Activated T-cell treated with anti-CD3 and anti-CD28 coated beads for 1 hour (primary cell): Measurements from ENCODE around the gene E4F1.

Experiments used
- DNase-seq: peaks from one replicate; pipeline ENCODE4 v3.0.0-alpha.2; 2020; ENCODE audit warnings: low read depth

Gene E4F1

GRCh38 chr16:2223221-2223941 lies at the start of gene E4F1:
TSS of gene E4F1 (plus strand) at chr16:2223591. CDS start at chr16:2223614, 23 bp downstream.
- DNase-seq = peak; percentile 97

- no peak for DNase-seq
Measured at GRCh38 chr16:2173916-2174315, 49.5 kb upstream of the E4F1 start.

GRCh38 chr16:2174396-2175131 lies 48.8 kb upstream of the E4F1 start:
- DNase-seq = no peak

GRCh38 chr16:2175454-2175853 lies 47.9 kb upstream of the E4F1 start:
- DNase-seq = no peak

GRCh38 chr16:2176047-2176446 lies 47.3 kb upstream of the E4F1 start:
- no peak for DNase-seq

GRCh38 chr16:2177101-2177500 lies 46.3 kb upstream of the E4F1 start:
- DNase-seq = no peak

GRCh38 chr16:2177561-2177960 lies 45.8 kb upstream of the E4F1 start:
- no peak for DNase-seq

GRCh38 chr16:2178321-2179106 lies 44.9 kb upstream of the E4F1 start:
- no peak for DNase-seq

GRCh38 chr16:2179107-2179501 lies 44.3 kb upstream of the E4F1 start:
- no peak for DNase-seq

GRCh38 chr16:2179576-2179975 lies 43.8 kb upstream of the E4F1 start:
- DNase-seq = no peak

GRCh38 chr16:2180461-2180860 lies 42.9 kb upstream of the E4F1 start:
- DNase-seq = no peak

GRCh38 chr16:2180962-2181923 lies 42.1 kb upstream of the E4F1 start:
- no peak for DNase-seq

- DNase-seq = no peak
Measured at GRCh38 chr16:2181952-2182351, 41.4 kb upstream of the E4F1 start.

GRCh38 chr16:2183671-2184070 lies 39.7 kb upstream of the E4F1 start:
- DNase-seq = no peak

GRCh38 chr16:2184346-2184745 lies 39.0 kb upstream of the E4F1 start:
- no peak for DNase-seq

GRCh38 chr16:2184962-2185361 lies 38.4 kb upstream of the E4F1 start:
- no peak for DNase-seq

- no peak for DNase-seq
Measured at GRCh38 chr16:2186064-2186463, 37.3 kb upstream of the E4F1 start.

- DNase-seq = no peak
Measured at GRCh38 chr16:2186505-2186904, 36.9 kb upstream of the E4F1 start.

GRCh38 chr16:2187212-2187611 lies 36.2 kb upstream of the E4F1 start:
- no peak for DNase-seq

GRCh38 chr16:2188395-2188794 lies 35.0 kb upstream of the E4F1 start:
- DNase-seq = no peak

- no peak for DNase-seq
Measured at GRCh38 chr16:2189252-2189893, 34.0 kb upstream of the E4F1 start.
